HepG2 (cell line): ENCODE measurements around the gene FBXO8. TPM values are rescaled to one million over a fixed set of nuclear protein-coding genes. Genes with fewer than 3 reads are reported as not detected.

Source experiments
- CC2D1A ChIP-seq: sonication (generic); formaldehyde crosslinking; IDR thresholded peaks from 2 replicates; pipeline ENCODE4 v1.8.1; 2023; ENCODE audit warnings: mild to moderate bottlenecking, missing genetic modification reagents
- FOSL2 ChIP-seq: sonication (generic); formaldehyde crosslinking; IDR thresholded peaks from 2 replicates; pipeline ENCODE4 v1.4.0; 2020; ENCODE audit warnings: missing genetic modification reagents
- HNRNPLL ChIP-seq: fragments of 200-400 bp; formaldehyde crosslinking; IDR thresholded peaks from 2 replicates; pipeline ENCODE4 v1.6.1; 2017; ENCODE audit warnings: mild to moderate bottlenecking, low read depth, low read length; ENCODE audit not compliant: poor library complexity, severe bottlenecking
- MZF1 ChIP-seq: sonication (generic); formaldehyde crosslinking; IDR thresholded peaks from 2 replicates; pipeline ENCODE4 v1.8.1; 2023; ENCODE audit warnings: mild to moderate bottlenecking, missing genetic modification reagents, borderline replicate concordance
- NR2C2 ChIP-seq: sonication (generic); formaldehyde crosslinking; IDR thresholded peaks from 2 replicates; pipeline ENCODE4 v1.4.0; 2020; ENCODE audit warnings: missing genetic modification reagents, mild to moderate bottlenecking, moderate library complexity, borderline replicate concordance
- POGZ ChIP-seq: sonication (generic); formaldehyde crosslinking; IDR thresholded peaks from 2 replicates; pipeline ENCODE4 v1.4.0; 2020; ENCODE audit warnings: mild to moderate bottlenecking, missing genetic modification reagents
- TBP ChIP-seq: sonication (generic); formaldehyde crosslinking; IDR thresholded peaks from 2 replicates; pipeline ENCODE4 v1.5.0; 2020; ENCODE audit warnings: missing genetic modification reagents
- ZNF431 ChIP-seq: sonication (generic); formaldehyde crosslinking; IDR thresholded peaks from 2 replicates; pipeline ENCODE4 v1.9.0; 2022; ENCODE audit warnings: missing genetic modification reagents, low read depth, mild to moderate bottlenecking, borderline replicate concordance
- ZNF652 ChIP-seq: IDR thresholded peaks from 2 replicates; pipeline ENCODE4 v1.6.1; 2016; ENCODE audit warnings: low read depth, borderline replicate concordance
- ZNF761 ChIP-seq: sonication (generic); formaldehyde crosslinking; conservative IDR thresholded peaks from 2 replicates; pipeline ENCODE4 v1.4.0; 2020; ENCODE audit warnings: mild to moderate bottlenecking, missing genetic modification reagents
- ZNF792 ChIP-seq: IDR thresholded peaks from 2 replicates; pipeline ENCODE4 v1.6.1; 2016
- polyA plus RNA-seq, 8 experiments: library from polyadenylated mRNA; depleted of rRNA in 3 of 8; stranded (reverse) in 7 of 8; unstranded in 1 of 8; fragments of >200 nt; fragmentation: Illumina TruSeq in 4 of 8; extraction: Trizol in 4 of 8; gene quantifications; 2 replicates each; pipeline versions ENCODE4 v1.2.1 to v1.2.3, GENCODE V29; 2011 to 2016; ENCODE audit warnings: low read depth in 4 of 8, missing spikeins in 1 of 8, mixed read lengths in 1 of 8; ENCODE audit not compliant: insufficient read depth in 1 of 8
- total RNA-seq, 5 experiments: library from RNA; depleted of rRNA; stranded (reverse); fragments of >200 nt; fragmentation: Illumina TruSeq; extraction: Trizol; gene quantifications; 2 replicates each; pipeline ENCODE4 v1.2.3, GENCODE V29; 2016; ENCODE audit warnings: low read depth in 1 of 5
- TF ChIP-seq, protein P1 (sequence below): sonication (generic); formaldehyde crosslinking; IDR thresholded peaks from 2 replicates; pipeline ENCODE4 v1.4.0; 2020; ENCODE audit warnings: missing genetic modification reagents, mild to moderate bottlenecking, borderline replicate concordance
- TF ChIP-seq, protein P2 (sequence below): sonication (generic); formaldehyde crosslinking; IDR thresholded peaks from 2 replicates; pipeline ENCODE4 v1.4.0; 2020; ENCODE audit warnings: low read depth, missing genetic modification reagents
- TF ChIP-seq, protein P3 (sequence below): sonication (generic); formaldehyde crosslinking; IDR thresholded peaks from 2 replicates; pipeline ENCODE4 v1.8.0; 2022; ENCODE audit warnings: mild to moderate bottlenecking, missing genetic modification reagents, moderate library complexity
- TF ChIP-seq, protein P4 (sequence below): sonication (generic); formaldehyde crosslinking; IDR thresholded peaks from 2 replicates; pipeline ENCODE4 v1.4.0; 2020; ENCODE audit warnings: missing genetic modification reagents, borderline replicate concordance
- TF ChIP-seq, protein P5 (sequence below): sonication (generic); formaldehyde crosslinking; IDR thresholded peaks from 2 replicates; pipeline ENCODE4 v1.8.0; 2022; ENCODE audit warnings: mild to moderate bottlenecking, missing genetic modification reagents

The FBXO8 gene
- total and polyA plus RNA-seq, 2 of the 13 experiments (the other 11 are each of a cell fraction or from before 2014, with no cell fraction given): 11.7 to 15.2 TPM

DNA sequence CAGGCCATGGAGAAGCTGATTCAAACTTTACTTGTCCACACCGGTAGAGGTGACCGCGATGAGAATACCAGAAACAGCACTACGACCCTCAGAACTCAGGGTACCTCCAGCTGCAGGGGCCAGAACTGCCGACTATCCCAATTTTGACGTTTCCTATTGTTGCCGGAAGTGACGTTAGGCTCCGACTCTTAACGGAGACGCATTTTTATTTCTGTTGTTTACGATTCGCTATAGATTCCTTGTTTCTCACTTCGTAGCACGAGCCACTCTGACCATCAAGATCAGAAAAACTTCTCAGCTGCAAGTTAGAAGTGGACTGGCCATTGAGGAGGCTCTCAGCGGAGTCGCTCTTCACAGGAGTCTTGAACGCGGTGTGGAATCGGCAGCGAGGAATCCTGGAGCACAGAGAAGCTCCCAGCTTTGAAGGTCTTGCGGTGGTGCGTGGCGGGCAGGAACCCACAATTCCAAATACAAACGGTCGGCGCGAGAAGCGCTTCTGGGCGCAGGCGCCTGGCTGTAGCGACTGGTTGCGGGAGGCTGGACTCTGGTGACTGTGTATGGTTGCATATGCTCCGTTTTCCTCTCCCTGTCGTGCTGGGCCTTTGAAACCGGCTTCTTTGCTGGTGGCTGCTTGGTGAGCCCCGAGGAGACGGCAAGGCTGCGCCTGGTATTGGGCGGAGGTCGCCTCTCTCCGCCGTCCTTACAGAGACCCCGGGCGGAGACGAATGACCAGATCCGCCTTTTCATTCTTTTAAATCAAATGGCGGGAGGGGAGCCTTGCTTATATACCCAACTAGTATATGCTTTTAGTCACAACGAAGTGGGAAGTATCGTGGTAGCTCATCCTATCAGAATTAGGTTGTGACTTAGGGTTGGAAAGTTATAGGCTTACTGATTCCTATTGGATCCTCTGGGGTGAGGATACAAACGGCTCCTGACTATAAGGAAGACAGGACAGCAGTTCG lies at the start of gene FBXO8, which contains the start of gene CEP44 (continued):
- TF ChIP-seq, protein P1, sequence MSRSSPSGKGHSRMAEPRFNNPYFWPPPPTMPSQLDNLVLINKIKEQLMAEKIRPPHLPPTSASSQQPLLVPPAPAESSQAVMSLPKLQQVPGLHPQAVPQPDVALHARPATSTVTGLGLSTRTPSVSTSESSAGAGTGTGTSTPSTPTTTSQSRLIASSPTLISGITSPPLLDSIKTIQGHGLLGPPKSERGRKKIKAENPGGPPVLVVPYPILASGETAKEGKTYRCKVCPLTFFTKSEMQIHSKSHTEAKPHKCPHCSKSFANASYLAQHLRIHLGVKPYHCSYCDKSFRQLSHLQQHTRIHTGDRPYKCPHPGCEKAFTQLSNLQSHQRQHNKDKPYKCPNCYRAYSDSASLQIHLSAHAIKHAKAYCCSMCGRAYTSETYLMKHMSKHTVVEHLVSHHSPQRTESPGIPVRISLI: 0 out of 2 replicates have a peak, but pooled peaks have one; percentile 21
- peak; percentile 74 for TF ChIP-seq POGZ (CRISPR knock-in tag)
- TF ChIP-seq, protein P2, sequence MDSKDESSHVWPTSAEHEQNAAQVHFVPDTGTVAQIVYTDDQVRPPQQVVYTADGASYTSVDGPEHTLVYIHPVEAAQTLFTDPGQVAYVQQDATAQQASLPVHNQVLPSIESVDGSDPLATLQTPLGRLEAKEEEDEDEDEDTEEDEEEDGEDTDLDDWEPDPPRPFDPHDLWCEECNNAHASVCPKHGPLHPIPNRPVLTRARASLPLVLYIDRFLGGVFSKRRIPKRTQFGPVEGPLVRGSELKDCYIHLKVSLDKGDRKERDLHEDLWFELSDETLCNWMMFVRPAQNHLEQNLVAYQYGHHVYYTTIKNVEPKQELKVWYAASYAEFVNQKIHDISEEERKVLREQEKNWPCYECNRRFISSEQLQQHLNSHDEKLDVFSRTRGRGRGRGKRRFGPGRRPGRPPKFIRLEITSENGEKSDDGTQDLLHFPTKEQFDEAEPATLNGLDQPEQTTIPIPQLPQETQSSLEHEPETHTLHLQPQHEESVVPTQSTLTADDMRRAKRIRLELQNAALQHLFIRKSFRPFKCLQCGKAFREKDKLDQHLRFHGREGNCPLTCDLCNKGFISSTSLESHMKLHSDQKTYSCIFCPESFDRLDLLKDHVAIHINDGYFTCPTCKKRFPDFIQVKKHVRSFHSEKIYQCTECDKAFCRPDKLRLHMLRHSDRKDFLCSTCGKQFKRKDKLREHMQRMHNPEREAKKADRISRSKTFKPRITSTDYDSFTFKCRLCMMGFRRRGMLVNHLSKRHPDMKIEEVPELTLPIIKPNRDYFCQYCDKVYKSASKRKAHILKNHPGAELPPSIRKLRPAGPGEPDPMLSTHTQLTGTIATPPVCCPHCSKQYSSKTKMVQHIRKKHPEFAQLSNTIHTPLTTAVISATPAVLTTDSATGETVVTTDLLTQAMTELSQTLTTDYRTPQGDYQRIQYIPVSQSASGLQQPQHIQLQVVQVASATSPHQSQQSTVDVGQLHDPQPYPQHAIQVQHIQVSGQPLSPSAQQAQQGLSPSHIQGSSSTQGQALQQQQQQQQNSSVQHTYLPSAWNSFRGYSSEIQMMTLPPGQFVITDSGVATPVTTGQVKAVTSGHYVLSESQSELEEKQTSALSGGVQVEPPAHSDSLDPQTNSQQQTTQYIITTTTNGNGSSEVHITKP (CRISPR knock-in tag): no peak
- TF ChIP-seq ZNF652 (CRISPR knock-in tag): no peak
- no peak for TF ChIP-seq MZF1 (CRISPR knock-in tag)
- peak; percentile 88 for TF ChIP-seq ZNF761
- TF ChIP-seq, protein P3, sequence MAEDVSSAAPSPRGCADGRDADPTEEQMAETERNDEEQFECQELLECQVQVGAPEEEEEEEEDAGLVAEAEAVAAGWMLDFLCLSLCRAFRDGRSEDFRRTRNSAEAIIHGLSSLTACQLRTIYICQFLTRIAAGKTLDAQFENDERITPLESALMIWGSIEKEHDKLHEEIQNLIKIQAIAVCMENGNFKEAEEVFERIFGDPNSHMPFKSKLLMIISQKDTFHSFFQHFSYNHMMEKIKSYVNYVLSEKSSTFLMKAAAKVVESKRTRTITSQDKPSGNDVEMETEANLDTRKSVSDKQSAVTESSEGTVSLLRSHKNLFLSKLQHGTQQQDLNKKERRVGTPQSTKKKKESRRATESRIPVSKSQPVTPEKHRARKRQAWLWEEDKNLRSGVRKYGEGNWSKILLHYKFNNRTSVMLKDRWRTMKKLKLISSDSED (CRISPR knock-in tag): no peak
- TF ChIP-seq ZNF792 (CRISPR knock-in tag): 0 out of 2 replicates have a peak, but pooled peaks have one; percentile 21
- TF ChIP-seq ZNF431 (CRISPR knock-in tag): no peak
- no peak for TF ChIP-seq CC2D1A (CRISPR knock-in tag)
- peak; percentile 58 for TF ChIP-seq HNRNPLL
- TF ChIP-seq, protein P4, sequence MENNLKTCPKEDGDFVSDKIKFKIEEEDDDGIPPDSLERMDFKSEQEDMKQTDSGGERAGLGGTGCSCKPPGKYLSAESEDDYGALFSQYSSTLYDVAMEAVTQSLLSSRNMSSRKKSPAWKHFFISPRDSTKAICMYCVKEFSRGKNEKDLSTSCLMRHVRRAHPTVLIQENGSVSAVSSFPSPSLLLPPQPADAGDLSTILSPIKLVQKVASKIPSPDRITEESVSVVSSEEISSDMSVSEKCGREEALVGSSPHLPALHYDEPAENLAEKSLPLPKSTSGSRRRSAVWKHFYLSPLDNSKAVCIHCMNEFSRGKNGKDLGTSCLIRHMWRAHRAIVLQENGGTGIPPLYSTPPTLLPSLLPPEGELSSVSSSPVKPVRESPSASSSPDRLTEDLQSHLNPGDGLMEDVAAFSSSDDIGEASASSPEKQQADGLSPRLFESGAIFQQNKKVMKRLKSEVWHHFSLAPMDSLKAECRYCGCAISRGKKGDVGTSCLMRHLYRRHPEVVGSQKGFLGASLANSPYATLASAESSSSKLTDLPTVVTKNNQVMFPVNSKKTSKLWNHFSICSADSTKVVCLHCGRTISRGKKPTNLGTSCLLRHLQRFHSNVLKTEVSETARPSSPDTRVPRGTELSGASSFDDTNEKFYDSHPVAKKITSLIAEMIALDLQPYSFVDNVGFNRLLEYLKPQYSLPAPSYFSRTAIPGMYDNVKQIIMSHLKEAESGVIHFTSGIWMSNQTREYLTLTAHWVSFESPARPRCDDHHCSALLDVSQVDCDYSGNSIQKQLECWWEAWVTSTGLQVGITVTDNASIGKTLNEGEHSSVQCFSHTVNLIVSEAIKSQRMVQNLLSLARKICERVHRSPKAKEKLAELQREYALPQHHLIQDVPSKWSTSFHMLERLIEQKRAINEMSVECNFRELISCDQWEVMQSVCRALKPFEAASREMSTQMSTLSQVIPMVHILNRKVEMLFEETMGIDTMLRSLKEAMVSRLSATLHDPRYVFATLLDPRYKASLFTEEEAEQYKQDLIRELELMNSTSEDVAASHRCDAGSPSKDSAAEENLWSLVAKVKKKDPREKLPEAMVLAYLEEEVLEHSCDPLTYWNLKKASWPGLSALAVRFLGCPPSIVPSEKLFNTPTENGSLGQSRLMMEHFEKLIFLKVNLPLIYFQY (CRISPR knock-in tag): no peak
- TF ChIP-seq, protein P5, sequence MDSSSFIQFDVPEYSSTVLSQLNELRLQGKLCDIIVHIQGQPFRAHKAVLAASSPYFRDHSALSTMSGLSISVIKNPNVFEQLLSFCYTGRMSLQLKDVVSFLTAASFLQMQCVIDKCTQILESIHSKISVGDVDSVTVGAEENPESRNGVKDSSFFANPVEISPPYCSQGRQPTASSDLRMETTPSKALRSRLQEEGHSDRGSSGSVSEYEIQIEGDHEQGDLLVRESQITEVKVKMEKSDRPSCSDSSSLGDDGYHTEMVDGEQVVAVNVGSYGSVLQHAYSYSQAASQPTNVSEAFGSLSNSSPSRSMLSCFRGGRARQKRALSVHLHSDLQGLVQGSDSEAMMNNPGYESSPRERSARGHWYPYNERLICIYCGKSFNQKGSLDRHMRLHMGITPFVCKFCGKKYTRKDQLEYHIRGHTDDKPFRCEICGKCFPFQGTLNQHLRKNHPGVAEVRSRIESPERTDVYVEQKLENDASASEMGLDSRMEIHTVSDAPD (CRISPR knock-in tag): no peak
- no peak for TF ChIP-seq FOSL2
- TF ChIP-seq TBP (CRISPR knock-in tag): 0 out of 2 replicates have a peak, but pooled peaks have one; percentile 53
- TF ChIP-seq NR2C2 (CRISPR knock-in tag): peak; percentile 78
